GM19463 (cell line): ENCODE measurements around the gene KCNK7.

Experiments used
- ATAC-seq: cut with Tn5 transposase; IDR thresholded peaks from one replicate; pipeline ENCODE4 v1.9.1; 2021; ENCODE audit warnings: mild to moderate bottlenecking, moderate library complexity; ENCODE audit not compliant: unreplicated experiment

KCNK7 gene

GRCh38 chr11:65627202-65627601 is 31.6 kb upstream of the KCNK7 start:
- ATAC-seq, result no peak

DNA sequence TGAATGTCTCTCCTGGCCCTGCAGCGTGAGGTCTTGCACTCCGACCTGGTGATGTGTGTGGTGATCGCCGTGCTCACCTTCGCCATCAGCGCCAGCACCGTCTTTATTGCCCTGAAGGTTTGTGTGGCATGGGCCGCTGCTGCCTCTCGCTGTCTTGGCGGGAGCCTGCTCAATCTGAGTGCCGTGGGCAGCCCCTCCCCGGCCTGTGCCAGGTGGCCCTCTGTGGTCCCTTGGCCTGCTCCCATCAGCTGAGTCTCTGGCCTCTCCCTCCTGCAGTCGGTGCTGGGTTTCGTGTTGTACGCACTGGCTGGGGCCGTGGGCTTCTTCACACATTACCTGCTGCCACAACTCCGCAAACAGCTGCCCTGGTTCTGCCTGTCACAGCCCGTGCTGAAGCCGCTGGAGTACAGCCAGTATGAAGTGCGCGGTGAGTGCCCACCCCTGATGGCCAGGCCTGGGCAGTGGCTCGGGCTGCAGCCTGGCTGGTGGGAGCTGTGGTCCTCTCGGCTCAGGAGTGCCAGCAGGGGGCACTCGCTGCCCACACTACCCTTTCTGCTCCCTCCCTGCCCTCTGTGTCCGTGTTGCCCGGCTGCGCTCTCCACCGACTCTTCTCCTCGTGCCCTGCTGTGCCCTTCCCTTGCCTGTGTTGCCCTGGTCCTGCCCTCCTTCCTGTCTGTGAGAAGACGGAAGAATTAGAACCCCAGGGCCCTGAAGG is 30.2 kb upstream of the KCNK7 start:
- ATAC-seq, result no peak

GRCh38 chr11:65624931-65625627 is 29.5 kb upstream of the KCNK7 start:
- no peak for ATAC-seq

DNA sequence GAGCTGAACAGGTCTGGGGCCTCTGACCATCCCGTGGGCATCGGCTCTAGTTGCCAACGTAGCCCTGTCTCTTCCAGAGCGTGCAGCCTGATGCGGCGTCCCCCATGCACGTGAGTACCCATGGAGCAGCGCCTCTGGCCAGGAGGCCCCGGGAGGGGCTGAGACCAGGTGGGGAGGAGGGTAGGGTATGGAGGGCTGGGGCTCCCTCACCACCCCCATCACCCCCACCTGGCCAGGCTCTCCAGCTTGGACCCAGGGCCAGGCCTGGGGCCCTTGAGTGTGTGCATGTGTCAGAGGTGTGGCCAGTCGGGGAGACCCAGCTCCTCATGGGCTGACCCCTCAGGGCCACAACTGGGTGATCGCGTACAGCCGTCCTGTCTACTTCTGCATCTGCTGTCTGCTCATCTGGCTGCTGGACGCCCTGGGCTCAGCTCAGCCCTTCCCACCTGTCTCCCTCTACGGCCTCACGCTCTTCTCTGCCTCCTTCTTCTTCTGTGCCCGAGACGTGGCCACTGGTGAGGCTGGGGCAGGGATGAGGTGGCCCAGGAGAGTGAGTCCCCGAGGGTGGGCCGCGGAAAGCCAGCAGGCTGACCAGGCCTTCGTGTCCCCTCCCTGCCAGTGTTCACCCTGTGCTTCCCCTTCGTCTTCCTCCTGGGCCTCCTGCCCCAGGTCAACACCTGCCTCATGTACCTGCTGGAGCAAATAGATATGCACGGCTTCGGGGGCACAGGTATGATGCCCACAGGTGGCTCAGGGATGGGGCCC is 28.4 kb upstream of the KCNK7 start:
- no peak for ATAC-seq

GRCh38 chr11:65623177-65623576 is 27.6 kb upstream of the KCNK7 start:
- no peak for ATAC-seq

DNA sequence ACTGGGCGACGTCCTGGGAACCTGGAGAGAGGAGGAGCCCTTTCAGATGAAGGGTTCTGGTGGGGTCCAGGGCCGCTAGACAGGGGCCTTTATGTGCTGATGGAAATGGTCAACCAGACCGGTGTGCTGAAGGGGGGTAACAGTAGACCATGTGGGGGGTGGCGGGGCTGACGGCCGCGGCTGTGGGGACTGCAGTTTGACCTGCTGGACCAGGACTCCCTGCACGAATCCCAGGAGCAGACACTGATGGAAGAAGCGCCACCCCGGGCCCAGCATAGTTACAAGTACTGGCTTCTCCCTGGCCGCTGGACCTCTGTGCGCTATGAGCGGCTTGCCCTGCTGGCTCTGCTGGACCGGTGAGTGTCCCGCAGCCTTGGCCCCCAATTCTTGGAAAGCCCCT is 26.4 kb upstream of the KCNK7 start:
- ATAC-seq, result no peak

- no peak for ATAC-seq
These were observed 25.9 kb upstream of the KCNK7 start for GRCh38 chr11:65621460-65621859.

DNA sequence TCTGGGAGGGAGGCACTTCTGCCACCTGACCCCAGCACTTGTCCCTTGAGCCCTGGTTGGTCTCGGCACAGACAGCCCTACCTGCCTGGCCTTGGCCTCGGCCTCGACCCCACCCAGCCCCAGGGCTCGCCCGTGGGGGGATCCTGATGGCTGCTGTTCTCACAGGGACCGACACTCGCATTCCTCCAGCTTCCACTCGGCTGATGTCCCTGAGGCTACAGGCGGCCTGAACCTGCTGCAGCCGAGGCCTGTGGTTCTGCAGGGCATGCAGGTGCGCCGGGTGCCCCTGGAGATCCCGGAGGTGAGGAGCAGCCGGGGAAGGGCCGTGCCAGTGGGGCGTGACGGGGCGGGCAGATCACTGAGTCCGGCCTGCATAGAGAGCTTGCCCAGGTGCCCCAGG is 25.1 kb upstream of the KCNK7 start:
- no peak for ATAC-seq

DNA sequence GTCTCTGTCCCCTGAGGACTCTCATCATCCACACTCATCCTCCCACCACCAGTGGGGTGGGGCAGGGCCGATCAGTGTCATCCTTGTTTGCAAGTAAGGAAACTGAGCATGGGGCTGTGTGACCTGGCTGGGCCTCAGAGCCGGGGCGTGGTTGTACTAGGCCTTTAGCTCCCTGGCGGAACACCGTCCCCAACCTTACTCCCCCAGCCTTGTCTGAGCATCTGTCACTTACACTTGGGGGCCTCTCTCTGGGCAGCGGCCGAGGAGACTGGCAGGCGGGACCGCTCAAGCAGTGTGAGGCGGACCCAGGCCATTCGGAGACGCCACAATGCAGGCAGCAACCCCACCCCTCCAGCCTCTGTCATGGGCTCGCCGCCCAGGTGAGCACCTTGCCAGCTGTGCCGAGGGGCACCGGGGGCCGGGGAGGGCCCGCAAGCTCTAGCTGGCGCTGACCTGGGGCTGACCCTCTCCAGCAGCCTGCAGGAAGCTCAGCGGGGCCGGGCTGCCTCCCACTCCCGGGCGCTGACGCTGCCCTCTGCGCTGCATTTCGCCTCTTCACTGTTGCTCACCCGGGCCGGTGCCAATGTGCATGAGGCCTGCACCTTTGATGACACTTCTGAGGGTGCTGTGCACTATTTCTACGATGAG is 23.8 kb upstream of the KCNK7 start:
- ATAC-seq, result no peak

- no peak for ATAC-seq
These were observed 23.2 kb upstream of the KCNK7 start for GRCh38 chr11:65618763-65619162.

- ATAC-seq, result no peak
These were observed 22.6 kb upstream of the KCNK7 start for GRCh38 chr11:65617990-65618751.

DNA sequence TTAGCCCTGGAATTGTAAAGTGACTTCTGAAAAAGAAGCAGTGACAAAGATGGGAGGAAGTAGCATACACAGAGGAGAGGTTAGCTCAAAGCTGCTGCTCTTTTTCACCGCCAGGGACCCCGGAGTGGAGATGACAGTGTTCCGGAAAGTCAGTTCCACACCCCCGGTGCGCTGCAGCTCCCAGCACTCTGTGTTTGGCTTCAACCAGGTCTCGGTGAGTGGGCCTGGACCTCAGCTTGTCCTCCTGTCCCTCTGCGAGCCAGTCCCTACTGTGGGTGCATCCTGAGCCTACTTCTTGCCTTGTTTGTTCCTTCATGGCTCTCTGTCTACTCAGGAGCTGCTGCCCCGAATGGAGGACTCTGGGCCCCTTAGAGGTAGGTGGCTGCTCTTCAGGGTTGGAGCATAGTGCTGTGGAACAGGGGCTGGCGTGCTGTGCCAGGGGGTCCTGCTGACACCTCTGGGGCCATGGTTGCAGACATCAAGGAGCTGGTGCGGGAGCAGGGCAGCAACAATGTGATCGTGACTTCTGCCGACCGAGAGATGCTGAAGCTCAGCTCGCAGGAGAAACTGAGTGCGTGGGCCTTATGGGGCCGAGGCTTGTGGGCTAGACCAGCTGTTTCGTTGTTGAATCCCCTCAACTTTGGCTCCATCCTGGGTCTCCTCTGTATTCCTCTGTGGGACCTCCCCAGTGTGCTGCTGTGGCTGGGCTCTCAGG is 21.7 kb upstream of the KCNK7 start:
- no peak for ATAC-seq

- ATAC-seq, result no peak
These were observed 21.0 kb upstream of the KCNK7 start for GRCh38 chr11:65616575-65617001.

DNA sequence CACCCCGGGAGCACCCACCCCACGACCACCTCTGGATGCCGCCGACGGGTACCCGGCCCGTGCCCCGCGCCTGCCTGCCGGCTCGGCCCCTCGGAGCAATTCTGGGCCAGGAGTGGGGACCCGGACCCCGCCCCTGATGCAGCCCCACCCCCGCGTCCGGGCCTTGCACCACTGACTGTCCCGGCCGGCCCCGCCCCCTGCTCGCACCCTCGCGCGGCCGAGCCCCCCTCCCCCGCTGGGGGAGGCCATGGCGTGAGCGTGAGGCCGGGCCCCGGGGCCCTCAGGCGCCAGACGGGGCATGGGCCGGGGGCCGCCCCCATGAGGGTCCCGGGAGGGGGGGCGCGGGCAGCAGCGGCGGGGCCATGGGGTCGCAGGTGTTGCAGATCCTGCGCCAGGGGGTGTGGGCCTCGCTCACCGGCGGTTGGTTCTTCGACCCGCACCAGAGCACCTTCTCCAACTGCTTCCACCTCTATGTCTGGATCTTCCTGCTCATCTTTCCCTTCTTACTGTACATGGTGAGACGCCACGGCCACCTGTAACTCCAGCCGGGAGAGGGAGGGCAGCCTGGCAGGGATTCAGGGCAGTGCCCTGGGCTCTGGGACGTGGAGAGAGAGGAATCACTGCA is 20.5 kb upstream of the KCNK7 start:
- no peak for ATAC-seq

DNA sequence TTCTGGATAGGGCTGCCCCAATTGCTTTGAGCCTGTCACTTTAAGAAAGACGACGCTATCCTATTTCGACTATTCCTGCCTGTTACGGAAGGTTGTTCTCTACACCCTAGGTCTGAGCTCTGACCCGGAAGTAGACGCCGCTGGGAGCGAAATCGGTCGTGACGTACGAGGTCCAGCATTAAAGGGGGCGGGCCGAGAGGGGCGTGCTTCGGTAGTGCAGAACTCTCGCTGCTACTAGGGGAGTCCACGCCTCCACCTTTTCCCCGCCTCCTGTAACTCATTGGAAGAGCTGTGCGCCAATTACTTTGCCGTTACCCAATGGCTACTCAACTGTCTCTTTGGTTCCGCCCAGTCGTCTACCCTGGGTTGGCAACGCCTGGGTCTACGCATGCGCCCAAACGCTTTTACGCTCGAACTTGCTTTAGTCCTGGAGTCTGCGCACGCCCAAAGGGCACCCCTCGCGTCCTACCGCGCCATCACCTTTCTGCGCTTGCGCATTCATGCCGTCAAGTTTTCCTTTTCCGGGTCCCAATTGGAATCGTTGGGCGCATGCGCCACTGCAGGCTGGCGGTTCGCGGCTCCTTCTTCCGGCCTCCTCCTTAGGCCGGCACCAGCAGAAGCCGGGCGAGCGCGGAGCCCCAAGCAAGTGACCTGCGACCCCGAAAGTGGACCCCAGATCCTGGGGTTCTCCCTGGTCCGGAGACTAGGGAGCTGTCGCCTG is 19.8 kb upstream of the KCNK7 start, which contains the start of gene PCNX3:
Gene PCNX3, plus strand, starts transcription at position 548 of the 721 bp plus-strand sequence. CDS start 536 bp downstream, outside the sequence.
- ATAC-seq, result peak; percentile 79

GRCh38 chr11:65613091-65613928 is 17.7 kb upstream of the KCNK7 start:
- ATAC-seq, result no peak

DNA sequence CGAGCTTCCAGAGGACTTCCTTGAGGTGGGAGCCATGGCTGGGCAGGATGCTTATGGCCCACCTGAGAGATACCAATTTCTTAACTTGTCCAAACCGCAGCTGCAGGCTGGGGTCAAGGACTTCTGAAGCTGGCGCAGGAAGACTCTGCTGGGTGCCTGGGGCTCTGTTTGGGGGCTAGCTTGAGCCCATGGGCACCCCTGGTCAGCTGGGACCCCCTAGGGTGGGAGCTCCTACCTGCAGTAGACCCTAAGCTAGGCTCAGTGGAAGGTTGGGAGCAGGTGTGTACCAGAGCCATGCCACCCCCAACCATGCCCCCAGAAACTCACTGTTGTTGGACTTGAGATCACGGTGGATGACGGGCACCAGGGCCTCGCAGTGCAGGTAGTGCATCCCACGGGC is 17.1 kb upstream of the KCNK7 start:
- no peak for ATAC-seq
